Neural cell (in vitro differentiated cells): ENCODE data around the gene RIN1. TPM values are rescaled to one million over a fixed set of nuclear protein-coding genes. Genes with fewer than 3 reads are reported as not detected.
"Not testable (repeated sequence)": the region's sequence is repeated elsewhere in the genome, so short reads cannot be mapped to it uniquely, and the experiment has no call there.

Experiments used
- H2AFZ ChIP-seq: fragments of 200-600, 300-800 bp; sonication (generic), shearing (Covaris generic); 2 replicates; pipeline ENCODE4 v1.6.0; 2014; ENCODE audit warnings: low read depth, mild to moderate bottlenecking, antibody characterized with exemption, low read length, moderate library complexity
- H3F3A ChIP-seq: fragments of 200-600 bp; shearing (Covaris generic); 2 replicates; pipeline ENCODE4 v1.6.1; 2016; ENCODE audit warnings: mild to moderate bottlenecking, moderate library complexity, mixed read lengths, antibody characterized with exemption, low read length; ENCODE audit not compliant: insufficient read depth, poor library complexity, severe bottlenecking
- H3K27ac ChIP-seq: fragments of 200-600, 300-800 bp; sonication (generic), shearing (Covaris generic); 2 replicates; pipeline ENCODE4 v1.5.1; 2014; ENCODE audit warnings: mild to moderate bottlenecking, low read length, moderate library complexity
- H3K27me3 ChIP-seq: fragments of 300-800, 200-600 bp; sonication (generic), shearing (Covaris generic); 2 replicates; pipeline ENCODE4 v1.6.0; 2014; ENCODE audit warnings: mild to moderate bottlenecking, low read depth, low read length, moderate library complexity; ENCODE audit not compliant: insufficient read depth
- H3K36me3 ChIP-seq: fragments of 300-800, 200-600 bp; sonication (generic), shearing (Covaris generic); 2 replicates; pipeline ENCODE4 v1.5.1; 2014; ENCODE audit warnings: mild to moderate bottlenecking, antibody characterized with exemption, low read length, moderate library complexity; ENCODE audit not compliant: insufficient read depth
- H3K4me2 ChIP-seq: fragments of 300-800, 200-600 bp; sonication (generic), shearing (Covaris generic); 2 replicates; pipeline ENCODE4 v1.6.0; 2014; ENCODE audit warnings: mild to moderate bottlenecking, low read length
- H3K4me3 ChIP-seq: fragments of 300-800, 200-600 bp; sonication (generic), shearing (Covaris generic); 2 replicates; pipeline ENCODE4 v1.5.1; 2014; ENCODE audit warnings: mild to moderate bottlenecking, low read length, moderate library complexity
- H3K79me2 ChIP-seq: fragments of 200-600 bp; shearing (Covaris generic); replicated peaks from 2 replicates; pipeline ENCODE4 v1.6.0; 2014; ENCODE audit warnings: mild to moderate bottlenecking, low read length, moderate library complexity; ENCODE audit not compliant: insufficient read depth
- H3K9ac ChIP-seq: fragments of 300-800, 200-600 bp; sonication (generic), shearing (Covaris generic); 2 replicates; pipeline ENCODE4 v1.6.1; 2016; ENCODE audit warnings: mild to moderate bottlenecking, low read length, mixed read lengths
- H3K9me2 ChIP-seq: fragments of 200-600 bp; shearing (Covaris generic); 2 replicates; pipeline ENCODE4 v1.6.1; 2016; ENCODE audit warnings: mild to moderate bottlenecking, low read length, mixed read lengths; ENCODE audit not compliant: insufficient read depth
- H3K9me3 ChIP-seq: fragments of 200-600, 300-800 bp; sonication (generic), shearing (Covaris generic); 2 replicates; pipeline ENCODE4 v1.6.1; 2016; ENCODE audit warnings: mild to moderate bottlenecking, mixed run types, low read length, moderate library complexity, mixed read lengths
- H4K20me1 ChIP-seq: fragments of 200-600 bp; shearing (Covaris generic); 2 replicates; pipeline ENCODE4 v1.6.1; 2016; ENCODE audit warnings: mild to moderate bottlenecking, mixed run types; ENCODE audit not compliant: insufficient read depth
- EP300 ChIP-seq: fragments of 450-650 bp; conservative IDR thresholded peaks from 2 replicates; pipeline ENCODE4 v1.6.1; 2014; ENCODE audit warnings: antibody characterized with exemption, mild to moderate bottlenecking, moderate library complexity; ENCODE audit not compliant: poor library complexity, severe bottlenecking
- EZH2 ChIP-seq: fragments of 200-600, 300-800 bp; shearing (Covaris generic), sonication (generic); IDR thresholded peaks from 2 replicates; pipeline ENCODE4 v1.6.1; 2014; ENCODE audit warnings: antibody characterized with exemption, low read length, borderline replicate concordance, mild to moderate bottlenecking; ENCODE audit not compliant: insufficient read depth, poor library complexity, severe bottlenecking
- MXI1 ChIP-seq: fragments of 450-650 bp; conservative IDR thresholded peaks from 2 replicates; pipeline ENCODE4 v1.6.1; 2014; ENCODE audit warnings: antibody characterized with exemption, mild to moderate bottlenecking; ENCODE audit not compliant: poor library complexity, severe bottlenecking
- POLR2AphosphoS5 ChIP-seq: IDR thresholded peaks from 2 replicates; pipeline ENCODE4 v1.6.1; 2012
- RAD21 ChIP-seq: fragments of 450-650 bp; conservative IDR thresholded peaks from 2 replicates; pipeline ENCODE4 v1.6.1; 2014; ENCODE audit warnings: antibody characterized with exemption, mild to moderate bottlenecking, moderate library complexity
- SMC3 ChIP-seq: fragments of 450-650 bp; conservative IDR thresholded peaks from 2 replicates; pipeline ENCODE4 v1.6.1; 2014; ENCODE audit warnings: antibody characterized with exemption, mild to moderate bottlenecking, moderate library complexity; ENCODE audit not compliant: poor library complexity
- TAF1 ChIP-seq: IDR thresholded peaks from 2 replicates; pipeline ENCODE4 v1.6.1; 2012; ENCODE audit warnings: low read depth
- polyA plus RNA-seq: library from polyadenylated mRNA; depleted of rRNA; stranded (reverse); fragments of >200 nt; gene quantifications from 2 replicates; pipeline ENCODE4 v1.2.3, GENCODE V29; 2014
- TF ChIP-seq, protein P1 (sequence below): fragments of 450-650 bp; IDR thresholded peaks from 2 replicates; pipeline ENCODE4 v1.5.1; 2014; ENCODE audit warnings: antibody characterized with exemption, mild to moderate bottlenecking, moderate library complexity; ENCODE audit not compliant: poor library complexity, severe bottlenecking
- TF ChIP-seq, protein P2 (sequence below): IDR thresholded peaks from 2 replicates; pipeline ENCODE4 v1.6.1; 2012; ENCODE audit warnings: borderline replicate concordance

The RIN1 gene
- polyA plus RNA-seq, 1 donor from 2014 or later: 4.2 TPM

DNA sequence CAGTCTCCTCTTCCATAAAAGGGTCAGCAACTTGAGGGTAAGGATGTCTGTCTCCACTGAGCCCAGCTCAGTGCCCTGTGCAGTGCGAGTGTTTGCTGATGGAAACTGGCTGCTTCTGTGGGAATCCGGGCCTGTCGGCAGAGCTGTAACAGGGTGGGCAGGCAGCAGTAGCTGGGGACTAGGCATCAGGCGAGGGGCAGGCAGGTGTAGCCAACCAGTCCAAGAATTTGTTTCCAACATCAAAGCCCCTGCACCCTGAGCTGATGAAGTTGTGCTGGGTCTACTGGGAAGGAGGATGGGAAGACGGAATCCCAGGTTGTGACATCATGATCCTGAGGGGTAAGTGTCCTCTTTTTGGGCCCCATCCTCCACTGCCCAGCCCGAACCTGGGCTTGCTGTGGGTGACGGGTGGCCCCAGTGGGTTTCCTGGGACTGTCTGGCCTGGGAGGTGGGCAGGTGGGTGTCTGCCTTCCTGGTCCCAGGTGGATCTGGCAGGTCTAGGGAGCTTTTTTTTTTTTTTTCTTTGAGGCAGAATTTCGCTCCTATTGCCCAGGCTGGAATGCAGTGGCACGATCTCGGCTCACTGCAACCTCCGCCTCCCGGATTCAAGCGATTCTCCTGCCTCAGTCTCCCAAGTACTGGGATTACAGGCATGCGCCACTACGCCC is 24.3 kb upstream of the RIN1 start:
- H3K4me3 ChIP-seq: no peak overlapping the region
- no peaks in the 10 kb centered on the region for H4K20me1 ChIP-seq
- no peak overlapping the region for H3K4me2 ChIP-seq
- TF ChIP-seq EZH2: no peak
- TF ChIP-seq MXI1: no peak
- no peak for TF ChIP-seq RAD21
- TF ChIP-seq TAF1: no peak
- no peak for TF ChIP-seq SMC3
- TF ChIP-seq POLR2AphosphoS5: no peak
- TF ChIP-seq EP300: no peak
- H3K27ac ChIP-seq: no peak overlapping the region
- no peaks in the 10 kb centered on the region for H3K9me2 ChIP-seq
- no peaks in the 10 kb centered on the region for H3K9me3 ChIP-seq
- no peaks in the 10 kb centered on the region for H3K27me3 ChIP-seq
- no peak overlapping the region for H2AFZ ChIP-seq
- H3F3A ChIP-seq: no peaks in the 10 kb centered on the region
- no peaks in the 10 kb centered on the region for H3K36me3 ChIP-seq
- no peak overlapping the region for H3K9ac ChIP-seq
- no peaks in the 10 kb centered on the region for H3K79me2 ChIP-seq

DNA sequence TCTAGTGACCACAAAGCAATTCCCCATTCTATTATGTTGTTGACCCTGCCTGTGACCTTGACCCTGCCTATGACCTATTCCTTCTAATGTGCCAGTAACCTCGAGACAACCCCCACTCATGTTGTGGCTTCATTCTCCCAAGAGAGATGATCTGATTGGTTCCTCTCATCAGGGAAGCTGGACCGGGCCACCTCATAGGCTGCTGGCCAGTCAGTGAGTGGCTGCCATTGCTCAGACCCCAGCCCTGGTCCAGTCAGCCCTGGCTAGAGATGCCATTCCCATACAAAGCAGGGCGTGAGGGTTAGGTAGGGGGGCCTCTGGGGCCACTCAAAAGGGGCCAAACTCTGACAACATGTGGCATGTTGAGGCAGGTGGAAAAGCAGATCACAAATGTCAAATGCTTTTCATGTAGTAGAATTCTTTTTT is 23.4 kb upstream of the RIN1 start:
- Histone ChIP-seq H3K9me2 (no peaks in the 10 kb centered on the region), H2AFZ (no peak overlapping the region), H3K79me2 (no peaks in the 10 kb centered on the region), H3K4me2 (no peak overlapping the region), H3K4me3 (no peak overlapping the region), H3K27me3 (no peaks in the 10 kb centered on the region), H3K9me3 (no peaks in the 10 kb centered on the region), H4K20me1 (no peaks in the 10 kb centered on the region), H3K9ac (no peak overlapping the region), H3F3A (no peaks in the 10 kb centered on the region), H3K27ac (no peak overlapping the region), H3K36me3 (no peaks in the 10 kb centered on the region)
- TF ChIP-seq EZH2 (no peak), SMC3 (no peak), EP300 (no peak), POLR2AphosphoS5 (no peak), MXI1 (no peak), TAF1 (no peak), RAD21 (no peak)
- TF ChIP-seq, protein P1, sequence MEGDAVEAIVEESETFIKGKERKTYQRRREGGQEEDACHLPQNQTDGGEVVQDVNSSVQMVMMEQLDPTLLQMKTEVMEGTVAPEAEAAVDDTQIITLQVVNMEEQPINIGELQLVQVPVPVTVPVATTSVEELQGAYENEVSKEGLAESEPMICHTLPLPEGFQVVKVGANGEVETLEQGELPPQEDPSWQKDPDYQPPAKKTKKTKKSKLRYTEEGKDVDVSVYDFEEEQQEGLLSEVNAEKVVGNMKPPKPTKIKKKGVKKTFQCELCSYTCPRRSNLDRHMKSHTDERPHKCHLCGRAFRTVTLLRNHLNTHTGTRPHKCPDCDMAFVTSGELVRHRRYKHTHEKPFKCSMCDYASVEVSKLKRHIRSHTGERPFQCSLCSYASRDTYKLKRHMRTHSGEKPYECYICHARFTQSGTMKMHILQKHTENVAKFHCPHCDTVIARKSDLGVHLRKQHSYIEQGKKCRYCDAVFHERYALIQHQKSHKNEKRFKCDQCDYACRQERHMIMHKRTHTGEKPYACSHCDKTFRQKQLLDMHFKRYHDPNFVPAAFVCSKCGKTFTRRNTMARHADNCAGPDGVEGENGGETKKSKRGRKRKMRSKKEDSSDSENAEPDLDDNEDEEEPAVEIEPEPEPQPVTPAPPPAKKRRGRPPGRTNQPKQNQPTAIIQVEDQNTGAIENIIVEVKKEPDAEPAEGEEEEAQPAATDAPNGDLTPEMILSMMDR: no peak
- TF ChIP-seq, protein P2, sequence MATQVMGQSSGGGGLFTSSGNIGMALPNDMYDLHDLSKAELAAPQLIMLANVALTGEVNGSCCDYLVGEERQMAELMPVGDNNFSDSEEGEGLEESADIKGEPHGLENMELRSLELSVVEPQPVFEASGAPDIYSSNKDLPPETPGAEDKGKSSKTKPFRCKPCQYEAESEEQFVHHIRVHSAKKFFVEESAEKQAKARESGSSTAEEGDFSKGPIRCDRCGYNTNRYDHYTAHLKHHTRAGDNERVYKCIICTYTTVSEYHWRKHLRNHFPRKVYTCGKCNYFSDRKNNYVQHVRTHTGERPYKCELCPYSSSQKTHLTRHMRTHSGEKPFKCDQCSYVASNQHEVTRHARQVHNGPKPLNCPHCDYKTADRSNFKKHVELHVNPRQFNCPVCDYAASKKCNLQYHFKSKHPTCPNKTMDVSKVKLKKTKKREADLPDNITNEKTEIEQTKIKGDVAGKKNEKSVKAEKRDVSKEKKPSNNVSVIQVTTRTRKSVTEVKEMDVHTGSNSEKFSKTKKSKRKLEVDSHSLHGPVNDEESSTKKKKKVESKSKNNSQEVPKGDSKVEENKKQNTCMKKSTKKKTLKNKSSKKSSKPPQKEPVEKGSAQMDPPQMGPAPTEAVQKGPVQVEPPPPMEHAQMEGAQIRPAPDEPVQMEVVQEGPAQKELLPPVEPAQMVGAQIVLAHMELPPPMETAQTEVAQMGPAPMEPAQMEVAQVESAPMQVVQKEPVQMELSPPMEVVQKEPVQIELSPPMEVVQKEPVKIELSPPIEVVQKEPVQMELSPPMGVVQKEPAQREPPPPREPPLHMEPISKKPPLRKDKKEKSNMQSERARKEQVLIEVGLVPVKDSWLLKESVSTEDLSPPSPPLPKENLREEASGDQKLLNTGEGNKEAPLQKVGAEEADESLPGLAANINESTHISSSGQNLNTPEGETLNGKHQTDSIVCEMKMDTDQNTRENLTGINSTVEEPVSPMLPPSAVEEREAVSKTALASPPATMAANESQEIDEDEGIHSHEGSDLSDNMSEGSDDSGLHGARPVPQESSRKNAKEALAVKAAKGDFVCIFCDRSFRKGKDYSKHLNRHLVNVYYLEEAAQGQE: no peak

DNA sequence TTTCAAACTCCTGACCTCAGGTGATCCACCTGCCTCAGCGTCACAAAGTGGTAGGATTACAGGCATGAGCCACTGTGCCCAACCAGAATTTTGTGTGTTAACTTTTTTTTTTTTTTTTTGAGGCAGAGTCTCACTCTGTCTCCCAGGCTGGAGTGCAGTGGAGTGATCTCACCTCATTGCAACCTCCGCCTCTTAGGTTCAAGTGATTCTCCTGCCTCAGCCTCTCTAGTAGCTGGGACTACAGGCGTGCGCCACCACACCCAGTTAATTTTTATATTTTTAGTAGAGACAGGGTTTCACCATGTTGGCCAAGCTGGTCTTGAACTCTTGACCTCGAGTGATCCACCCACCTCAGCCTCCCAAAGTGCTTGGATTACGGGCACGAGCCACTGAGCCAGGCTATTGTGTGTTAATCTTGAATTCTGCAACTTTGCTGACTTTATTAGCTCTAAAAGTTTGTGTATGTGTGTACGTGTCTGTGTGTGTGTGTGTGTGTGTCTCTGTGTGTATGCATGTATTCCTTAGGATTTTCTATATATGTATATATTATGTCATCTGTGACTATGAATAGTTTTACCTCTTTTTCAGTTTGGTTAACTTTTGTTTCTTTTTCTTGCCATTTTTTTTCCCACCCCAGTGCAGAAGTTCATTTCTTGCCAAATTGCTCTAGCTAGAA is 14.5 kb upstream of the RIN1 start:
- H3K4me3 ChIP-seq, H3F3A ChIP-seq, H3K4me2 ChIP-seq, H3K9me2 ChIP-seq, H2AFZ ChIP-seq, H3K36me3 ChIP-seq, H3K27me3 ChIP-seq, H4K20me1 ChIP-seq, H3K9ac ChIP-seq, H3K9me3 ChIP-seq, H3K27ac ChIP-seq: not testable (repeated sequence)
- peaks cover 10% of the 10 kb centered on the region for H3K79me2 ChIP-seq
